Measurements from ENCODE around the gene ATP6V0D1. TPM values are rescaled to one million over a fixed set of nuclear protein-coding genes. Genes with fewer than 3 reads are reported as not detected.

The ATP6V0D1 gene
- total RNA-seq, 1 experiment from 2014 or later = 50.5 TPM

DNA sequence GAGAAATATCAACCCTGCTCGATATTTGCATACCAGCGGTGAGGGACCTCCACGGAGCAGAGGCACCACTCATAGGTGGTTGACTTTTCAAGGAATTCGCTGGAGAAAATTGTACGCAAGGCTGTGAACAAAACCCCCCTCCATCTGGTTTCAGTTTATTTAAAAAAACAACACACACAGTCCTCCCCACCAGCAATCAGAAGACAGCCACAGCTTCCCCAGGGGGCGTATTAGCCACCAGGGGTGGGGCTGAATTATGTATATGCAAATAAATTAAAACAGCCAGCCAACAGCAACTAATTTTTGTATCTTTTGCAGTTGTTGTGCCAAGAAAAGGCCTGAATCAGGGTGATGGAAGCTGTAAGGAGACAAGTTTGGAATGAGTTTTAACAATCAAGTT lies 55.9 kb downstream of the ATP6V0D1 start:
- Mint-ChIP-seq H3K4me3 (ENCODE audit: unreplicated experiment) (no peak overlapping the region), H3K9me3 (ENCODE audit: unreplicated experiment) (no peaks in the 10 kb centered on the region), H3K27me3 (ENCODE audit: insufficient read depth, unreplicated experiment) (peaks cover 13% of the 10 kb centered on the region), H3K36me3 (ENCODE audit: insufficient read depth, unreplicated experiment) (no peaks in the 10 kb centered on the region), H3K27ac (ENCODE audit: low read depth, unreplicated experiment) (no peak overlapping the region), H3K4me1 (ENCODE audit: insufficient read depth, unreplicated experiment) (peaks cover 11% of the 10 kb centered on the region)
- POLR2A ChIA-PET = interaction anchor here (1.7 kb wide), 1 partner anchor 56 kb away, joined by 5 read pairs; the partner anchor contains the start of gene ATP6V0D1
- TF ChIP-seq, protein P1, sequence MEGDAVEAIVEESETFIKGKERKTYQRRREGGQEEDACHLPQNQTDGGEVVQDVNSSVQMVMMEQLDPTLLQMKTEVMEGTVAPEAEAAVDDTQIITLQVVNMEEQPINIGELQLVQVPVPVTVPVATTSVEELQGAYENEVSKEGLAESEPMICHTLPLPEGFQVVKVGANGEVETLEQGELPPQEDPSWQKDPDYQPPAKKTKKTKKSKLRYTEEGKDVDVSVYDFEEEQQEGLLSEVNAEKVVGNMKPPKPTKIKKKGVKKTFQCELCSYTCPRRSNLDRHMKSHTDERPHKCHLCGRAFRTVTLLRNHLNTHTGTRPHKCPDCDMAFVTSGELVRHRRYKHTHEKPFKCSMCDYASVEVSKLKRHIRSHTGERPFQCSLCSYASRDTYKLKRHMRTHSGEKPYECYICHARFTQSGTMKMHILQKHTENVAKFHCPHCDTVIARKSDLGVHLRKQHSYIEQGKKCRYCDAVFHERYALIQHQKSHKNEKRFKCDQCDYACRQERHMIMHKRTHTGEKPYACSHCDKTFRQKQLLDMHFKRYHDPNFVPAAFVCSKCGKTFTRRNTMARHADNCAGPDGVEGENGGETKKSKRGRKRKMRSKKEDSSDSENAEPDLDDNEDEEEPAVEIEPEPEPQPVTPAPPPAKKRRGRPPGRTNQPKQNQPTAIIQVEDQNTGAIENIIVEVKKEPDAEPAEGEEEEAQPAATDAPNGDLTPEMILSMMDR (IDR thresholded peaks at IDR 0.05; ENCODE audit: unreplicated experiment) = no peak
- CTCF ChIA-PET = interaction anchor here (0.7 to 4.8 kb wide), 8 partner anchors 8 to 178 kb away, joined by 3 to 29 read pairs (median 3); partner anchors contain the start of genes ATP6V0D1, FHOD1 and ZDHHC1
- BruUV-seq (replicated peaks) = no TSS peak
- intact Hi-C loops (cut with micrococcal nuclease) = no loop called here
- no peak for DNase-seq (ENCODE audit: unreplicated experiment)

DNA sequence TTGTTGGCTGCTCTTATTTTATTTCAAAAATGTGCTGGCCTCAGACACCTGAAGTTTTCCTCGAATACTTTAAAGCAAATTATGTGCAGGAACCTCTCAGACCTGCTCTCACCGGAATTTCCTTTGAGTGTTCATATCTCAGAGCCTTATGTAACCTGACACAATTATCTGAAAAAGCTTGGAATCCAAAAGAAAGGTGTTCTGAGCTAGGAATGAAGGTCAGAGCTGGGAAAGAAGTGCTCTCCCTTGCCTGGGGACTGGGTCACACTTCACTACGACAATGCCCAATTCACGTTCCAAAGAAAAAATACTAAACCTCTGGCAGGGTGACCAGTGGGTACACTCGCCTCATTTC lies 56.7 kb downstream of the ATP6V0D1 start:
- no peak overlapping the region for H3K27ac Mint-ChIP-seq (ENCODE audit: low read depth, unreplicated experiment)
- BruUV-seq (replicated peaks) = no TSS peak
- ChIA-PET CTCF (interaction anchor here (0.8 to 4.8 kb wide), 6 partner anchors 8 to 57 kb away, joined by 3 to 29 read pairs (median 4); partner anchors contain the start of genes ATP6V0D1 and ZDHHC1), POLR2A (no interaction called here)
- peaks cover 21% of the 10 kb centered on the region for H3K27me3 Mint-ChIP-seq (ENCODE audit: insufficient read depth, unreplicated experiment)
- H3K36me3 Mint-ChIP-seq (ENCODE audit: insufficient read depth, unreplicated experiment) = no peaks in the 10 kb centered on the region
- no peaks in the 10 kb centered on the region for H3K9me3 Mint-ChIP-seq (ENCODE audit: unreplicated experiment)
- intact Hi-C loops (cut with micrococcal nuclease) = no loop called here
- peaks cover 11% of the 10 kb centered on the region for H3K4me1 Mint-ChIP-seq (ENCODE audit: insufficient read depth, unreplicated experiment)
- TF ChIP-seq, protein P1 (IDR thresholded peaks at IDR 0.05; ENCODE audit: unreplicated experiment) = no peak
- no peak for DNase-seq (ENCODE audit: unreplicated experiment)
- no peak overlapping the region for H3K4me3 Mint-ChIP-seq (ENCODE audit: unreplicated experiment)

DNA sequence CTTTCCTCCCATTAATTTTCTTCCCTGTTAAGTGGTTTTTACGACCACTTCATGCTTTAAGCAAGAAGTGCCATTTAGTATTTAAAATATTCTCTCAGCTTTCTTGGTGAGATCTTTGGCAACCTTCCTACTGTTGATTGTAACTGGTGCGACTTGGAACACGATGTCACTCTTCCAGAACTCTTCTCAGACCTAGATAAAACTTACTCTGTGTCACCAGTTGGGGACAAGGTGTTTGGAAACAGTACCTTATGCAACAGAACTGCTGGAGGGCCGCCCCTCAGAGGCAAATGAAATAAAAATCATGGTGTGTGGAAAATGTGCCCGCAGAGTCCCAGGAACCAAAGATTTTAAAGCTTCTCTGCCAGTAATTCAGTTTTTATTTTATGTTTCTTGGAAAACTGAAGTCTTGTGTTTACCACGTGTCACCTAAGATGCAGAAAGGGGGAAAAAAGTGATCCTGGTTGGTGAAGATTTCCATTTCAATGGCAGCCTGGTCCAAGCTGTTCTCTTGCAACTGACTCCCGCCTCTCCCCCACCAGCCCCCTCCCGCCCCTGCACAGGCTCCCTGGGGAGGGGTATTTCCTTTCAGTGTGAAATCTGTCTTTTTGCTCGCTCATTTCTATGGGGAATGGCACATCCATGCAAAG lies 57.2 kb downstream of the ATP6V0D1 start:
- CTCF ChIA-PET = interaction anchor here (0.6 to 4.8 kb wide), 6 partner anchors 9 to 444 kb away, joined by 3 to 29 read pairs (median 3); no protein-coding TSS in a partner anchor
- BruUV-seq (replicated peaks) = no TSS peak
- H3K27me3 Mint-ChIP-seq (ENCODE audit: insufficient read depth, unreplicated experiment) = peaks cover 26% of the 10 kb centered on the region
- no peaks in the 10 kb centered on the region for H3K36me3 Mint-ChIP-seq (ENCODE audit: insufficient read depth, unreplicated experiment)
- DNase-seq (ENCODE audit: unreplicated experiment) = no peak
- intact Hi-C loops (cut with micrococcal nuclease) = no loop called here
- TF ChIP-seq, protein P1 (IDR thresholded peaks at IDR 0.05; ENCODE audit: unreplicated experiment) = no peak
- no peak overlapping the region for H3K27ac Mint-ChIP-seq (ENCODE audit: low read depth, unreplicated experiment)
- POLR2A ChIA-PET = no interaction called here
- no peaks in the 10 kb centered on the region for H3K9me3 Mint-ChIP-seq (ENCODE audit: unreplicated experiment)
- no peak overlapping the region for H3K4me3 Mint-ChIP-seq (ENCODE audit: unreplicated experiment)
- H3K4me1 Mint-ChIP-seq (ENCODE audit: insufficient read depth, unreplicated experiment) = peaks cover 6% of the 10 kb centered on the region

DNA sequence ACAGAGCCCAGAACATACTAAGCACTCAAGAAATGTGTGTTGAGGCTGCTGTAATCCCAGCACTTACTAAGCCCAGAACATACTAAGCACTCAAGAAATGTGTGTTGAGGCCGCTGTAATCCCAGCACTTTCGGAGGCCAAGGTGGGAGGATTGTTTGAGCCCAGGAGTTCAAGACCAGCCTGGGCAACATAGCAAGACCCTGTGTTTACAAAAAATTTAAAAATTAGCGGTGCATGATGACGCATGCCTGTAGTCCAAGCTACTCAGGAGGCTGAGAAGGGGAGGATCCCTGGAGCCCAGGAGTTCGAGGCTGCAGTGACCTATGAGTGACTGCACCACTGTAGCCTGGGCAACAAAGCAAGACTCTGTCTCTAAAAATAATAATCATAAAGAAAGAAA lies 57.9 kb downstream of the ATP6V0D1 start:
- TF ChIP-seq, protein P1 (IDR thresholded peaks at IDR 0.05; ENCODE audit: unreplicated experiment) = no peak
- BruUV-seq (replicated peaks) = no TSS peak
- no peak for DNase-seq (ENCODE audit: unreplicated experiment)
- Mint-ChIP-seq H3K4me3 (ENCODE audit: unreplicated experiment) (no peak overlapping the region), H3K27ac (ENCODE audit: low read depth, unreplicated experiment) (no peak overlapping the region), H3K9me3 (ENCODE audit: unreplicated experiment) (no peaks in the 10 kb centered on the region), H3K27me3 (ENCODE audit: insufficient read depth, unreplicated experiment) (peaks cover 26% of the 10 kb centered on the region), H3K4me1 (ENCODE audit: insufficient read depth, unreplicated experiment) (no peaks in the 10 kb centered on the region), H3K36me3 (ENCODE audit: insufficient read depth, unreplicated experiment) (no peaks in the 10 kb centered on the region)
- intact Hi-C loops (cut with micrococcal nuclease) = no loop called here
- ChIA-PET CTCF (interaction anchor here (0.6 to 1.0 kb wide), 4 partner anchors 25 to 142 kb away, joined by 3 to 4 read pairs (median 4); no protein-coding TSS in a partner anchor), POLR2A (no interaction called here)
